HG03439 (cell line): ENCODE results near the gene CCNT2.
"Not testable (repeated sequence)": the region's sequence is repeated elsewhere in the genome, so short reads cannot be mapped to it uniquely, and the experiment has no call there.

Source experiments
- ATAC-seq: cut with Tn5 transposase; IDR thresholded peaks from one replicate; pipeline ENCODE4 v1.9.1; 2021; ENCODE audit warnings: mild to moderate bottlenecking, moderate library complexity; ENCODE audit not compliant: unreplicated experiment

Gene CCNT2

GRCh38 chr2:134917888-134918525, 615 bp upstream of the CCNT2 start:
- peak; percentile 73 for ATAC-seq

DNA sequence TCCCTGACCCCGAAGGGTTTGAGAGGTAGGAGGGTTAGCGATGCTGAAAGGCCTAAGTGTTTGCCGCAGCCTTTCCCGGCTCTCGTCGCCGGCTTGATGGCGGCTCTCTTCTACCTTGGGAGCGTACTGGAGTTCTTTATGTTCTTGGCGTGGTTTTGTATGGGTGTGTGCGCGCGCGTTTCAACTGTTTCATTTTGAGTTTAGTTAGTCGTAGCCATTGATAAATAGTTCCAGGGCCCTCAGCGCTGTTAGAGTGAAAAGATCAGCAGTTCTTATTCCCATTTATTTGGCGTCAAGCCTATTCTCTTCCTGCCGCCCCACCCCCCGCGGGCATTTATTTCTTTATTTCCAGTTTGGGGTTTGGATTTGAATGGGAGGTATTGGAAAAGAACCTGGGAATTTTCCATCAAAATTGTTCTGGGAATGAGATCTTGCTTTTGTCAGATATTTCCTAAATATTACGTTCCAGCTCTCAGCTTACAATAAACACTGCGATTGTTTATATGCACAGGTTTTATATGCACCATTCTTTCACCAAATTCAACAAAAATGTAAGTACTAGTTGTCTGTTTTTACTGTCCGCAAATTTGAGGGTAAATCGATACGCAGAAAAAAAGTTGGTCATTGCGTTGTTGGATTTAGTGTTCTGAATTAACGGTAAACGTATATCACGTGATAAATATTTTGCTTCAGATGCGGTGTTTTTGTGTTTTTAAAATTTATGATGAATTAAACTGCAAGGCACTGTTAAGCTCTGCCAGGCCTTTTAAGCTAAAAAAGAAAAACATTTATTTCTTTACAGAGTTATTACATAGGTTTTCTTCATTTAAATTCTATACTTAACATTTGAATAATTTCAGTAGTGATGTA, 954 bp downstream of the CCNT2 start:
- peak; percentile 1 for ATAC-seq

GRCh38 chr2:134924912-134925311, 6.3 kb downstream of the CCNT2 start:
- ATAC-seq = no peak

GRCh38 chr2:134926231-134926931, 7.8 kb downstream of the CCNT2 start:
- no peak for ATAC-seq

- ATAC-seq = no peak
These were observed 8.6 kb downstream of the CCNT2 start for GRCh38 chr2:134927195-134927594.

GRCh38 chr2:134932864-134933526, 14.4 kb downstream of the CCNT2 start:
- ATAC-seq = no peak

DNA sequence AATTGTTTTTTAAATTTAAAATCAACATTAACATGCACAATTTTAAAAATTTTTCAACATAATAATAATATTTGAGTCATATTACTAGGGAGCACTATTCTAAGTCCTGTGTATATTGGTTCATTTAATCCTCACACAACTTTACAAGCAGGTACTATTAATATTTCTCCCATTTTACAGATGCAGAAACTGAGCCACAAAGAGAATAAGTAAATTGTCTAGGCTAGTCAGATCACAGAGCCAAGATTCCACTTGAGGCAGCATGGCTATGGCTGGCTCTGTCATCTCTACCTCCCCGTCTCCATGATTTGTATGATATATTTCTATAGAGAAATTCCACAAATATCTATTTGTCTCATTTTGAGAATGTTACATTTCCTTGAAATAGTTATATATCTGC, 15.1 kb downstream of the CCNT2 start:
- no peak for ATAC-seq

DNA sequence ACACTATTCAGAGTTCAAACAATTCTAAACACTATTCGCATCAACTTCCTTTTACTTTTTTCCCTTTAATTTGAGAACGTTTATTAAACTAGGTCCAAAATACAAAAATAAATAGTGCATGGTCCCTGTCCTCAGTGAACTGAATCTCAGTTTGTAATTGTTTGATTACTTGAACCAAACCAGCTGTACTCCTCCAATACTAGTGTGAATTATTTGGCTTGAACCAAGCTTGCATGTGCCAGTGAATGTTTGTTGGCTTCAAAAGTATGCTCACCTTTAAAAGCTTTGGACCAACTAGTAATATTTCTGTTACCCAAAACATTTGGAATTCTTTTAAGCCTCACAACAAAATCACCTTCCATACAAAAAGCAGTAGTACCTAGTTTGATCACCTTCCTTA, 15.5 kb downstream of the CCNT2 start:
- no peak for ATAC-seq

GRCh38 chr2:134934641-134935040, 16.0 kb downstream of the CCNT2 start:
- no peak for ATAC-seq

- ATAC-seq = no peak
These were observed 18.1 kb downstream of the CCNT2 start for GRCh38 chr2:134936691-134937090.

DNA sequence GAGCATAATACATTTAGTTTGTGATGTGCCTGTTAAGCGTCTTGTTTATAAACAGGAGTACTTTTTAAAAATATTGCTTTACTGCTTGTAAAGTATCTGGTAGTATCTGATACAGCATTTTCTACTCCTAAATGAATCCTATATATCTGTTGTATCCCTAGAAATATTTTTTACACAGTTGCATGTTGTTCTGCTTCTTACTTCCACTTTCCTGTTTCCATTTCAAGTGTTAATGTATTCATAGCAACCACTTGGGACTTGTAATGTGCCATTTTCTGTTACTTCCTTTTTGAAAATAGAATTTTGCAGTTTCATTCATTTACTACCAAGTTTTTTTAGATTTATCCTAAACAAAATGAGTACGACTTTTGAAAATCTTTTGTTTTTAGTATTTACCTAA, 24.9 kb downstream of the CCNT2 start:
- peak; percentile 65 for ATAC-seq

DNA sequence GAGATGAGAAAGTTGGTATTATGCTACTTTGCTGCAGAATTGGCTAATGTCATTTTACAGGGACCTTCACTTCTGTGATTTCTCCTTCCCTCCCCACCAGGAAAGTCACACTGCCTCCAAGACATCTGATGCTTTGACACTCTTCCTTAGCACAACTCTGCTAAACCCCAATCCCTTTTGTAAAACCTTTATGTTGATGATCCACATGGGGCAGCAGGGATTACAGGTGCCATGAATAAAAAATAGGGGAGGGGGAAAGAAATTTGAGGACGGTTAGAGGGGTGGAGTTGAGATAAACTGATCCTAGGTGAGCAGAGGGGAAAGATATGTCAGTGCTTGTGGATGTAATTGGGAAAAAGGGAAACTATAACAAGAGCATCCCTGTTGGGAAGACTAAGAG, 26.4 kb downstream of the CCNT2 start:
- no peak for ATAC-seq

DNA sequence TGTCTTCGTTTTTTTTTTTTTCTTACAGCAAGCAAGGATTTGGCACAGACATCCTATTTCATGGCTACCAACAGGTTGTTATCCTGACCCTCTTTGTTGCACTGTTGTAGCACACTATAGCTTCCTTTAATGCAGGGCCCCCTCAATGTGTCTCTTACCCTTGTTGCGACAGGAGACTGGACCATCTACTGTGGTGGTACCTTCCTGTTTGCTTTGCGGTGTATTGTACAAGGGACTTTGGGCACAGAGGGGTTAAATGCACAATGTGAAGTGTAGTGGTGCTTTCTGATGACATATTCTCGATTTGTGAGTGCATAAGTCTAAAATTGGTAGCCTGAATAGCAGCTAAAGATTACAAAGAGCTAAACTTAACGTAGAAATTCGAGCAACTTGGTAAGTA, 27.5 kb downstream of the CCNT2 start:
- ATAC-seq = no peak

DNA sequence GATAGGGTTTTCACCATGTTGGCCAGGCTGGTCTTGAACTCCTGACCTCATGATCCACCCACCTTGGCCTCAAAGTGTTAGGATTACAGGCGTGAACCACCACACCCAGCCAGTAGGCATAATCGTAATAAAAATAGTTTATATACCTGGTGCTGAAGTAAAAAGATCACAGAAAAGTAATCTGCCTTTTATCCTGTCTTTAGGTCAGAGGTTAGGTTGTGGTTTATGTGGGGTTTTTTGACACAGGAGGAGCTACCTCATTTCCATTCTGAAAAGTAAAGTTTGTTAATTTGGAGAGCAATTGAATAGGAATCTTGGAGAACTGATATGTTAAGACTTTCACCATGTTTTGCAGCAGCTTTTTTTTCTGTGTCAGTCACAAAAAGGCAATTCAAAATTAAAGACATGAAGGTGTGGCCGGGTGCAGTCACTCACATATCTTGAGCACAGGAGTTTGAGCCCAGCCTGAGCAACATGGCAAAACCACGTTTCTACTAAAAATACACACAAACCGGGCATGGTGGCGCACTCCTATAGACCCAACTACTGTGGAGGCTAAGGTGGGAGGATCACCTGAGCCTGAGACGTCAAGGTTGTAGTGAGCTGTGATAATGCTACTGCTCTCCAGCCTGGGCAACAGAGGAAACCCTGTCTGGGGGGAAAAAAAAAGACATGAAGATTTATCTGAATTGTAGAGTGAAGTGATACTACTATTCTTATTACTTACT, 31.5 kb downstream of the CCNT2 start:
- no peak for ATAC-seq

- no peak for ATAC-seq
These were observed 32.3 kb downstream of the CCNT2 start for GRCh38 chr2:134950886-134951285.

GRCh38 chr2:134952608-134953007, 34.0 kb downstream of the CCNT2 start:
- no peak for ATAC-seq

DNA sequence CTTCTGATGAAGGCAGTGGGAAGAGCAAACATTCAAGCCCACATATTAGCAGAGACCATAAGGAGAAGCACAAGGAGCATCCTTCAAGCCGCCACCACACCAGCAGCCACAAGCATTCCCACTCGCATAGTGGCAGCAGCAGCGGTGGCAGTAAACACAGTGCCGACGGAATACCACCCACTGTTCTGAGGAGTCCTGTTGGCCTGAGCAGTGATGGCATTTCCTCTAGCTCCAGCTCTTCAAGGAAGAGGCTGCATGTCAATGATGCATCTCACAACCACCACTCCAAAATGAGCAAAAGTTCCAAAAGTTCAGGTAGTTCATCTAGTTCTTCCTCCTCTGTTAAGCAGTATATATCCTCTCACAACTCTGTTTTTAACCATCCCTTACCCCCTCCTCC, 35.4 kb downstream of the CCNT2 start:
- ATAC-seq = no peak

DNA sequence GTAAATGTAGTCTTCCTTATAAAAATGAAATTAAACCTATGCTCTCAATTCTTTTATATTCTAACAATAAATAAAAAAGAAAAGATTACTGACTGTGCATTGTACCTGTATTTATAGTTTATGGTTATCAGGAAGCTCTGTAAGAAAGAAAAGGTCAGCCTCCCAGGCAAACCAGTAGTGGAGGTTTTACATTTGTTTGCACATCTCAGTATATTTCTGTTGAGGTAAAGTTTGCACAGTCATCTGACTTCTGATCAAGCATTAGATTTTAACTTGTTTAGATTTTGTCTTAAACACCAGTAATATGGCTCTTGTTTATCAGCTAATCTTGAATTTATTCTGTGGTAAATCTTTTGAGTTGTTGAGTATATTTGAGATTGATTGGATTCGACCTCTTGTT, 37.1 kb downstream of the CCNT2 start:
- ATAC-seq = no peak

GRCh38 chr2:134957477-134957876, 38.9 kb downstream of the CCNT2 start:
- no peak for ATAC-seq

GRCh38 chr2:134967166-134967565, 48.5 kb downstream of the CCNT2 start:
- not testable (repeated sequence) for ATAC-seq
